Sigmoid colon (tissue), 7 donors: ENCODE data around the gene FOXRED2. TPM values are rescaled to one million over a fixed set of nuclear protein-coding genes. Genes with fewer than 3 reads are reported as not detected.
"Not testable (repeated sequence)": the region's sequence is repeated elsewhere in the genome, so short reads cannot be mapped to it uniquely, and the experiment has no call there.

Experiments
- DNase-seq: peaks from one replicate; pipeline ENCODE4 v3.0.0-alpha.2; 2019
- H3K27ac ChIP-seq, 4 donors: fragments of 200-600 bp; sonication (generic); one replicate each; pipeline ENCODE4 v1.5.1; 2016 to 2019; ENCODE audit warnings: mild to moderate bottlenecking in 1 of 4
- H3K27me3 ChIP-seq, 3 donors: fragments of 200-600 bp; sonication (generic); one replicate each; pipeline ENCODE4 v1.5.1; 2019; ENCODE audit warnings: mild to moderate bottlenecking in 1 of 3
- H3K36me3 ChIP-seq, 4 donors: fragments of 200-600 bp; sonication (generic); one replicate each; pipeline ENCODE4 v1.5.1; 2016 to 2019
- H3K4me1 ChIP-seq, 4 donors: fragments of 200-600 bp; sonication (generic); one replicate each; pipeline ENCODE4 v1.5.1; 2017 to 2019
- H3K4me3 ChIP-seq, 4 donors: fragments of 200-600 bp; sonication (generic); one replicate each; pipeline ENCODE4 v1.5.1; 2017 to 2019; ENCODE audit warnings: mild to moderate bottlenecking in 2 of 4, moderate library complexity in 1 of 4
- H3K9me3 ChIP-seq, 4 donors: fragments of 200-600 bp in 3 of 4; sonication (generic) in 3 of 4; one replicate each; pipeline versions ENCODE4 v1.5.1 to v1.6.1; 2013 to 2019
- CTCF ChIP-seq, 4 experiments: fragments of 450-650 bp in 3 of 4; fragments of 200-600 bp in 1 of 4; IDR thresholded peaks; one replicate each; pipeline ENCODE4 v1.5.1; 2016 to 2019; ENCODE audit warnings: antibody characterized with exemption in 4 of 4, mild to moderate bottlenecking in 3 of 4, moderate library complexity in 2 of 4
- EP300 ChIP-seq, 4 donors: sonication (generic); formaldehyde crosslinking; IDR thresholded peaks; one replicate each; pipeline ENCODE4 v1.6.1; 2017; ENCODE audit warnings: antibody characterized with exemption in 4 of 4
- POLR2A ChIP-seq, 2 donors: fragments of 450-650 bp; IDR thresholded peaks; one replicate each; pipeline ENCODE4 v1.6.1; 2016; ENCODE audit warnings: antibody characterized with exemption in 2 of 2, mild to moderate bottlenecking in 2 of 2, moderate library complexity in 2 of 2
- POLR2AphosphoS5 ChIP-seq, 4 donors: sonication (generic); formaldehyde crosslinking; IDR thresholded peaks; one replicate each; pipeline ENCODE4 v1.6.1; 2017; ENCODE audit warnings: antibody characterized with exemption in 4 of 4
- WGBS, 2 donors: extraction: QIAGEN DNeasy Blood & Tissue Kit; methylation state at CpG; one replicate each; pipeline ENCODE4 v1.1.7; 2013; 5-methylcytosine and 5-hydroxymethylcytosine counted together
- intact Hi-C: fragments of 100-400 bp; cut with DNase I; formaldehyde crosslinking; loops from one replicate; pipeline ENCODE4 v1.15.1; 2023
- polyA plus RNA-seq, 3 donors: library from polyadenylated mRNA; stranded (reverse); fragments of 200-250 nt; gene quantifications; one replicate each; pipeline ENCODE4 v1.2.3, GENCODE V29; 2013
- total RNA-seq, 4 donors: library from RNA; depleted of rRNA; stranded (reverse); fragments of >200 nt; gene quantifications; one replicate each; pipeline ENCODE4 v1.1.0, GENCODE V29; 2016
- donor health status: healthy with polysubstance abuse.
- donor health status: Bipolar disorder and iron deficiency.
- donor health status: healthy.

FOXRED2 gene
- total and polyA plus RNA-seq, 7 donors: under 0.01 to 5.4 (median 4.6) TPM

- Histone ChIP-seq H3K4me3 (no peak overlapping the region), H3K36me3 (peaks cover 0 to 2% (median 0%) of the 10 kb centered on the region in 4 donors), H3K27me3 (no peaks in the 10 kb centered on the region), H3K4me1 (peaks cover 0 to 17% (median 11%) of the 10 kb centered on the region in 4 donors), H3K9me3 (no peaks in the 10 kb centered on the region), H3K27ac (no peak overlapping the region)
- WGBS, 2 donors: 77 to 96% methylated on average over 2 of the region's 2 CpGs
- intact Hi-C loops: no loop called here
- no peak for TF ChIP-seq CTCF (IDR thresholded peaks at IDR 0.05)
- TF ChIP-seq EP300 (IDR thresholded peaks at IDR 0.05): no peak
- TF ChIP-seq POLR2A (IDR thresholded peaks at IDR 0.05): no peak
- no peak for TF ChIP-seq POLR2AphosphoS5 (IDR thresholded peaks at IDR 0.05)
- DNase-seq: no peak
These were observed 25.6 kb upstream of the FOXRED2 start for GRCh38 chr22:36532466-36532865.

GRCh38 chr22:36528795-36529751 lies 22.2 kb upstream of the FOXRED2 start, which contains the start of gene EIF3D:
Gene EIF3D, minus strand, starts transcription at chr22:36529166. Its CDS starts 3,045 bp downstream, at chr22:36526121.
- DNase-seq: peak; percentile 99
- Histone ChIP-seq H3K27me3 (no peaks in the 10 kb centered on the region), H3K4me1 (peaks cover 0 to 19% (median 15%) of the 10 kb centered on the region in 4 donors), H3K4me3 (peak within 1 kb of the TSS; percentile 55 to 72 (median 64)), H3K36me3 (peaks cover 18 to 36% (median 21%) of the 10 kb centered on the region in 4 donors), H3K27ac (peak within 1 kb of the TSS; percentile 87 to 92 (median 90)), H3K9me3 (no peaks in the 10 kb centered on the region)
- TF ChIP-seq POLR2AphosphoS5 (IDR thresholded peaks at IDR 0.05) (peak; percentile 74 to 93 (median 86)), EP300 (IDR thresholded peaks at IDR 0.05) (peak in 1 of 4 donors; percentile 59), CTCF (IDR thresholded peaks at IDR 0.05) (no peak), POLR2A (IDR thresholded peaks at IDR 0.05) (peak; percentile 29 to 39)
- 0% methylated on average over 82 of the region's 82 CpGs for WGBS, 2 donors
- intact Hi-C loops: loop anchor here (5.0 kb wide), 1 partner anchor 248 kb away; the partner anchor contains the start of gene IFT27

GRCh38 chr22:36528341-36528740 lies 21.5 kb upstream of the FOXRED2 start:
- H3K36me3 ChIP-seq: peaks cover 25 to 43% (median 29%) of the 10 kb centered on the region in 4 donors
- intact Hi-C loops: loop anchor here (5.0 kb wide), 1 partner anchor 249 kb away; the partner anchor contains the start of gene IFT27
- no peak for DNase-seq
- peaks cover 0 to 19% (median 15%) of the 10 kb centered on the region in 4 donors for H3K4me1 ChIP-seq
- no peak for TF ChIP-seq POLR2A (IDR thresholded peaks at IDR 0.05)
- no peak for TF ChIP-seq POLR2AphosphoS5 (IDR thresholded peaks at IDR 0.05)
- TF ChIP-seq EP300 (IDR thresholded peaks at IDR 0.05): no peak
- no peak for TF ChIP-seq CTCF (IDR thresholded peaks at IDR 0.05)
- no peaks in the 10 kb centered on the region for H3K27me3 ChIP-seq
- H3K9me3 ChIP-seq: no peaks in the 10 kb centered on the region
- peak overlapping the region; percentile 87 to 92 (median 90) for H3K27ac ChIP-seq
- WGBS, 2 donors: 3 to 9% methylated on average over 8 of the region's 8 CpGs
- H3K4me3 ChIP-seq: peak overlapping the region; percentile 55 to 72 (median 64)

- peaks cover 57 to 100% (median 84%) of the 10 kb centered on the region in 4 donors for H3K36me3 ChIP-seq
- 87 to 96% methylated on average over 6 of the region's 6 CpGs for WGBS, 2 donors
- intact Hi-C loops: no loop called here
These were observed 15.8 kb upstream of the FOXRED2 start for GRCh38 chr22:36522662-36523061.

GRCh38 chr22:36520423-36520822 lies 13.6 kb upstream of the FOXRED2 start:
- intact Hi-C loops: no loop called here
- no peak for DNase-seq
- no peak overlapping the region for H3K27ac ChIP-seq
- H3K4me1 ChIP-seq: no peaks in the 10 kb centered on the region
- no peak for TF ChIP-seq POLR2AphosphoS5 (IDR thresholded peaks at IDR 0.05)
- TF ChIP-seq POLR2A (IDR thresholded peaks at IDR 0.05): no peak
- TF ChIP-seq CTCF (IDR thresholded peaks at IDR 0.05): no peak
- TF ChIP-seq EP300 (IDR thresholded peaks at IDR 0.05): no peak
- no peak overlapping the region for H3K4me3 ChIP-seq
- peaks cover 74 to 100% (median 98%) of the 10 kb centered on the region in 4 donors for H3K36me3 ChIP-seq
- no peaks in the 10 kb centered on the region for H3K9me3 ChIP-seq
- 80 to 88% methylated on average over 3 of the region's 3 CpGs for WGBS, 2 donors
- H3K27me3 ChIP-seq: no peaks in the 10 kb centered on the region

More at GRCh38 chr22:36522662-36523061, 15.8 kb upstream of the FOXRED2 start:
- H3K4me3 ChIP-seq: no peak overlapping the region
- no peaks in the 10 kb centered on the region for H3K9me3 ChIP-seq
- no peak for DNase-seq
- peaks cover 0 to 8% (median 4%) of the 10 kb centered on the region in 4 donors for H3K4me1 ChIP-seq
- no peak for TF ChIP-seq POLR2A (IDR thresholded peaks at IDR 0.05)
- H3K27ac ChIP-seq: no peak overlapping the region
- H3K27me3 ChIP-seq: no peaks in the 10 kb centered on the region

- WGBS, 2 donors: 89 to 93% methylated on average over 2 of the region's 2 CpGs
- H3K9me3 ChIP-seq: not testable (repeated sequence)
- H3K36me3 ChIP-seq: peaks cover 71 to 100% (median 98%) of the 10 kb centered on the region in 4 donors
These were observed 13.1 kb upstream of the FOXRED2 start for GRCh38 chr22:36519906-36520305.

More at GRCh38 chr22:36519906-36520305, 13.1 kb upstream of the FOXRED2 start:
- H3K4me3 ChIP-seq, intact Hi-C loops, H3K27me3 ChIP-seq, H3K4me1 ChIP-seq, H3K27ac ChIP-seq, DNase-seq: not testable (repeated sequence)
